HEK293 (cell line): Measurements from ENCODE around the gene C2orf42.

ENCODE experiments used
- CTCF ChIP-seq: fragments of 450-650 bp; formaldehyde crosslinking; IDR thresholded peaks from 2 replicates; pipeline ENCODE4 v1.5.1; 2016; ENCODE audit warnings: missing biosample characterization, missing genetic modification characterization
- FEZF1 ChIP-seq: fragments of 450-650 bp; formaldehyde crosslinking; IDR thresholded peaks from 2 replicates; pipeline ENCODE4 v1.5.1; 2016; ENCODE audit warnings: missing biosample characterization, missing genetic modification characterization
- REST ChIP-seq: fragments of 450-650 bp; formaldehyde crosslinking; IDR thresholded peaks from 2 replicates; pipeline ENCODE4 v1.5.1; 2016; ENCODE audit warnings: missing biosample characterization, missing genetic modification characterization
- ZBTB49 ChIP-seq: fragments of 450-650 bp; formaldehyde crosslinking; IDR thresholded peaks from 2 replicates; pipeline ENCODE4 v1.5.1; 2016; ENCODE audit warnings: missing biosample characterization, missing genetic modification characterization, low read depth
- ZNF112 ChIP-seq: fragments of 450-650 bp; formaldehyde crosslinking; IDR thresholded peaks from 2 replicates; pipeline ENCODE4 v1.5.0; 2017; ENCODE audit warnings: missing biosample characterization, missing genetic modification characterization
- ZNF221 ChIP-seq: fragments of 450-650 bp; formaldehyde crosslinking; IDR thresholded peaks from 2 replicates; pipeline ENCODE4 v1.5.1; 2017; ENCODE audit warnings: missing biosample characterization, missing genetic modification characterization, borderline replicate concordance
- ZNF274 ChIP-seq, 2 experiments: fragments of 200-500 bp in 1 of 2; fragments of 450-650 bp in 1 of 2; sonication (Bioruptor generic) in 1 of 2; formaldehyde crosslinking in 1 of 2; IDR thresholded peaks; 2 replicates each; pipeline versions ENCODE4 v1.5.1 to v1.6.1; 2014 to 2016; ENCODE audit warnings: borderline replicate concordance in 1 of 2, inconsistent platforms in 1 of 2, low read length in 1 of 2, missing biosample characterization in 1 of 2, missing genetic modification characterization in 1 of 2
- ZNF558 ChIP-seq: fragments of 450-650 bp; formaldehyde crosslinking; IDR thresholded peaks from 2 replicates; pipeline ENCODE4 v1.5.1; 2016; ENCODE audit warnings: missing biosample characterization, missing genetic modification characterization
- ZNF792 ChIP-seq: fragments of 450-650 bp; formaldehyde crosslinking; IDR thresholded peaks from 2 replicates; pipeline ENCODE4 v1.5.1; 2016; ENCODE audit warnings: missing biosample characterization, missing genetic modification characterization
- ZSCAN5A ChIP-seq: fragments of 450-650 bp; formaldehyde crosslinking; IDR thresholded peaks from 2 replicates; pipeline ENCODE4 v1.5.1; 2016; ENCODE audit warnings: missing biosample characterization, missing genetic modification characterization

- TF ChIP-seq CTCF (no peak), ZNF112 (tag by site-specific recombination) (no peak), ZNF558 (tag by site-specific recombination) (no peak), ZNF221 (no peak), FEZF1 (tag by site-specific recombination) (no peak), ZNF274 (IDR thresholded peaks at IDR 0.05; ENCODE audit: low read length) (no peak), ZNF274 (tag by site-specific recombination; IDR thresholded peaks at IDR 0.05; ENCODE audit: borderline replicate concordance) (no peak), ZNF792 (no peak), ZSCAN5A (tag by site-specific recombination) (no peak), ZBTB49 (tag by site-specific recombination) (no peak), REST (tag by site-specific recombination) (no peak)
These were observed 78.8 kb downstream of the C2orf42 start for GRCh38 chr2:70111752-70112591.
